Measurements from ENCODE around the gene GNA12.
"Not testable (repeated sequence)": the region's sequence is repeated elsewhere in the genome, so short reads cannot be mapped to it uniquely, and the experiment has no call there.

Gene GNA12

DNA sequence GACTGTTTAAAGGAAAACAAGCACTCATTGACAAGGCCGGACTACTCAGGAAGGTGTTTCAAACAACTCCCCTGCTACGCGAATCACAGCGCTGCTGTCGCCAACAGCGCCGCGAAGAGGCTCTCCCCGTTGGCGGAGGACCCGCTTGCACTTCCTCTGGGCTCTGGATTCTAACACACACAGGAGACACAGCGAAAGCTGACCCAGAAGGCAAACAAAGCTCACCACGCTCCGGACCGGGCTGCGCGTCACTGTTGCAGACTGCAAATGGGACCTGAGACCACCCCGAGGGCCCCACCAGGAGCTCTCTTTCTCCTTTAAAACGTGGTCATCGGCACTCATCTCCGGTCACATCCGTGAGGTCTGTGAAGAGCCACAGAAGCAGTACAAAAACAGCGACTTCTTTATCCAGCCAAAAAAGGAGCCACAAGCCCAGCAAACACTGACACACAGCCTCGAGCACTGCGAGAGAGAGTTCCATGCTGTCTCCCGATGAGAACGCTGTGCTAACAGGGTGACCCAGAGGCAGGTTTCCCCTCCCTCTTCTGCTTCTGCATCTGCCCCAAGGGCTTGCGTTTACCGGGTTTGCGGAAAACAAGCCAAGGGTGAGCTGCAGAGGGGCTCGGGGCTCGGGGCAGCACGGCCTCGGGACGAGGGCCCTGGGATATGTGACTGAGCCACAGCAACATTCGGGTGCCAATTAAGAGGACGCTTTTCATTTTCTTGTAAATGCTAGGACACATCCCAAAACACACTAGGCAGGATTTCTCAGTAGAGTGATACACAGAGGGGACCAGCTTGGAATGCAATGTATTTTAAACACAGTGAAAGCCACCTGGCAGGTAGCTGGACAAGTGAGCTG, 114.8 kb downstream of the GNA12 start:
- no peak for DNase-seq (ENCODE audit: low read depth, low spot score)

GRCh38 chr7:2728316-2729030, 115.6 kb downstream of the GNA12 start:
- DNase-seq (ENCODE audit: low read depth, low spot score), result no peak

- not testable (repeated sequence) for DNase-seq (ENCODE audit: low read depth, low spot score)
Measured at GRCh38 chr7:2727206-2727605, 116.9 kb downstream of the GNA12 start.

DNA sequence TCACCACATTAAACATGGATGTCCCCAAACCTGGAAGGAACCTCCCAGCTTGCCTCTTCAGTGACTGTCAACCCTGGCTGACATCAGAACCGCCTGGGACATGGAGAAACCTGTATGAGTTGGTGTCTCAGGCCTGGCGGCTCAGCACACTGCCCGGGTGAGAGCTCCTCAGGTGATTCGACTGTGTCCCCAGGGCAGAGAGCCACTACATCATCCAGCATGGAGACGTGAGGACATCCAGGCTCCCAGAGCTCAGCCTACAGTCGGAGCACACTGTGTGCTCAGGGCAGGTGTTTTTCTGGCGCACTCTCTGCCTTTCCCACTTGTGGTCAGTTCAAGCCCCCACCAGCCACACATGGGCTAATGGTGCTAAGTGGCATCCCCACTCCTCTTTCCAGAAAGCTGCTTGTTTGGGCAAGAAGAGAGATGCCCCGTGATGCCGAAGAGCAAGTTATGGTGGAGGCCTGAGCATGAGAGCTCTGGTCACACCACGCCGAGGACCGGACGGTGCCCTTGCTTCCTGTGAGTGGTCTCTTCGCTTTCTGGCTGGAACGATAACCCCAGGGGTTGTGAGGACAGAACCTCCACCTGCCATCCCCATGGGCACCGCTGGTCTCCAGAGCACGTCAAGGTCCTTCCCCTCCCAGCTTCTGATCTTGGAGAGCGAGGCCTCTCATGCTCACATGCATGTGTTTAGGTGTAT, 117.6 kb downstream of the GNA12 start:
- no peak for DNase-seq (ENCODE audit: low read depth, low spot score)

DNA sequence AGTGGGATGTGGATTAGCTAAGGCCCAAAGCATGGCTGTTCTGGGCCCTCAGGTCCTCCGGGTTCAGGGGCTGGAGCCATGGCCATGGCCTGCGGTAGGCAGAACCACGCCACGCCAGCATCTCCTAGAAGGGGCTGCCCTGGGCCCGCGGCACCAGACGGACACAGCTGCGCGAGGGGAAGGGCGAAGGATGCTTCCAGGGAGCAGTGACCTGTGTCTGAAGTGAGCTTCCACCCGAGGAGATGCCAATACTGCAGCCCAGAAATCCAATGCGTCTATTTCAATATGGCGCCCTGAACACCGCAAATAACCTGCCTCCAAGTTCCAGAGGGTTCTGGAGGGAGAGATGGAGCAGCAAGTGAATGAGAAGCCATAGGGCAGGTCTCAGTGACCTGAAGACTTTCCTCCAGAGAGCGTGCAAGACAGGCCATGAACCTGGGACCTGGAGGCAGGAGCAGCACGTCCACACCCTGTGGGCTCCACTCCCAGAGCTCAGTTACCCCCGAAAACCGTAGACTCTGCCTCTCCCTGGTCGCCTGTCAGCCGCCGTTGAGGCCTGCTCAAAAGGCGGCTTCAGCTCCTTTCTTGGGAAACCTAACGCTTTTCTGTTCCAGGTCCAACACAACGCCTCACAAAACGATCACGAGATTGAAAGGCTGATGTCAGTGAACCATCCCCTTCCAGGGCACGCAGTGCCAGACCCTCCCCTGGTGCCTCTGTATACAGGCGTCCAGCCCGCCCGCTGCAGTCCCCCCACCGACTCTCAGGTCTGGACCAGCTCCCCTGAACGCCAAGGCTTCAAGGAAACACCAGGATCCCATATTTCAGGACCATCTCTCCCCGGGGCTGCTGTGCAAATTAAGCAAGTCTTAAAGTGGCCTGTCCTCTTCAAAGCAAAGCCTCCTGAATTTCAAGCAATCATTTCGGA, 118.7 kb downstream of the GNA12 start:
- no peak for DNase-seq (ENCODE audit: low read depth, low spot score)

- DNase-seq (ENCODE audit: low read depth, low spot score), result no peak
Measured at GRCh38 chr7:2724453-2725177, 119.5 kb downstream of the GNA12 start.

DNA sequence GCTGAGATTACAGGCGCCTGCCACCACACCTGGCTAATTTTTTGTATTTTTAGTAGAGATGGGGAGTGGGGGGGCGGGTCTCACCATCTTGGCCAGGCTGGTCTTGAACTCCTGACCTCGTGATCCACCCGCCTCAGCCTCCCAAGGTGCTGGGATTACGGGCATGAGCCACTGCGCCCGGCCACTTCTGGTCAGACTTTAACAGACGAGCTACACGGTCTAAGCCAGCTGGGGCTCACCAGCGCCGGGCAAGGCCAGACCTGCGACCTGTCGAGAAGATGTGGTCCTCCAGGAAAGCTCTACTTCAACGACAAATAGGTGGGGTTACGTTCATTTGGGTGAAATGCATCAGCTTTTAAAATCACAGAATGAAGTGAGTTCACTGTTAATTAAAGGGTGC, 120.1 kb downstream of the GNA12 start:
- DNase-seq (ENCODE audit: low read depth, low spot score), result not testable (repeated sequence)

DNA sequence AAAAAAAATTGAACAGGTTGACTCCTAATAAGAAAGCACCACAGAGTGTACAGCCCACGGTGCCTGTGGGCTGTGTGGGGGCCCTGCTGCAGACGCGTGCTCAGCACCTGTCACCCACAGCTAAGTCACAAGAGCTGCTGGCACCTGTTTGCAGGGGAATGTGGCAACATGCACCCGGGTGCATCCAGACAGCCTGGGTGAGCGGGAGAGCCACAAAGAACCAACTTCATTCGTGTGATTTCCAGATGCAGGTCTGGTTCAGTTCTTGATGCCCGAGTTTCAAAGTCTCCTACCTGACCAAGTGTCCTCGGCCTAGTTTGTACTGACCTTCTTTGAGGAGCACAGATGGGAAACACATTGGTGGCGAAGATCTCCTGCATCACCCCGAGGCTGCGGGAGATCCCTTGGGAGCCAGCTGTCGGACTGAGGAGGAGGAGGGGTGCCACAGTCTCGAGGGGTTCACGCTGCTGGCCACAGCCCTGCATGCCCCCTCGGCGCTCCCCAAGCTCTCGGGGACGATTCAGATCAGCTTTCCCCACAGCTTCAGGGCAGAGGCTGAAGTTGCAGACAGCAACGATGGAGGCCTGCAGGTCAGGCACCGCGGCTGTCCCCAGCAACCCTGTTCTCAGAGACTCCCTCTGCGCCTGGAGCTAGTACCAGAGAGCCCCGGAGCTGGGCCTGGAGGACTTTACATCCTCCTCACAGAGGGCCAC, 120.8 kb downstream of the GNA12 start:
- DNase-seq (ENCODE audit: low read depth, low spot score), result no peak

DNA sequence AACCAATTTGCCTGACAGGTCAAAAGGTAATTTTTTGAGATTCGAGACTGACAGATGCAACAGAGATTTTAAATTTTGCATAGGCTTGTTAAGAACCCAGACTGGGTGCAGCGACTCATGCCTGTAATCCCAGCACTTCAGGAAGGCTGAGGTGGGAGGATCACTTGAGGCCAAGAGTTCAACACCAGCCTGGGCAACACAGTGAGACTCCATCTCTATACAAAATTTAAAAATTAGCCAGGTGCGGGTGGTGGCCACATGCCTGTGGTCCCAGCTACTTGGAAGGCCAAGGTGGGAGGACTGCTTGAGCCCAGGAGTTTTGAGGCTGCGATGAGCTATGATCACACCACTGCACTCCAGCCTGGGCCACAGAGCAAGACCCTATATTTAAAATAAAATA, 121.5 kb downstream of the GNA12 start:
- no peak for DNase-seq (ENCODE audit: low read depth, low spot score)

- no peak for DNase-seq (ENCODE audit: low read depth, low spot score)
Measured at GRCh38 chr7:2721842-2722241, 122.3 kb downstream of the GNA12 start.

GRCh38 chr7:2720024-2720423, 124.1 kb downstream of the GNA12 start:
- DNase-seq (ENCODE audit: low read depth, low spot score), result no peak

DNA sequence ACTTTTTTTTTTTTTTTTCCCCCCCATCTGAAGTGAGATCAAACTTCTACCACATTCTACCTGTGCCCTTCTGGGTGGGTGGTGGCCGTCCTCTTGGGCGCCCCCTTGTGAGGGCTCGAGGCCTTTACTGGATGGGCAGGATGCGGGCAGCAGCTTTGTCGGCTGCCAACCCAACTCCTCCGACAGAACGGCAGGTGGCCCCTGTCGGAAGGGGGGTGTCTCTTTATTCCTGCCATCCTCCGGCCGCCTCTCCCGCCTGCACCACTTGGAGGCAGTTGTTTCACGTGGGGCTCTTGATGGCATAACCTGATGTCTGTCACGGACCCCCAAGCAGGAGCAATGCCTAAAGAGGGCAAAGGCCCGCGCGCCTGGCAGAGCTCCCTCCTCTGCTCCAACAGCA, 125.1 kb downstream of the GNA12 start:
- no peak for DNase-seq (ENCODE audit: low read depth, low spot score)

DNA sequence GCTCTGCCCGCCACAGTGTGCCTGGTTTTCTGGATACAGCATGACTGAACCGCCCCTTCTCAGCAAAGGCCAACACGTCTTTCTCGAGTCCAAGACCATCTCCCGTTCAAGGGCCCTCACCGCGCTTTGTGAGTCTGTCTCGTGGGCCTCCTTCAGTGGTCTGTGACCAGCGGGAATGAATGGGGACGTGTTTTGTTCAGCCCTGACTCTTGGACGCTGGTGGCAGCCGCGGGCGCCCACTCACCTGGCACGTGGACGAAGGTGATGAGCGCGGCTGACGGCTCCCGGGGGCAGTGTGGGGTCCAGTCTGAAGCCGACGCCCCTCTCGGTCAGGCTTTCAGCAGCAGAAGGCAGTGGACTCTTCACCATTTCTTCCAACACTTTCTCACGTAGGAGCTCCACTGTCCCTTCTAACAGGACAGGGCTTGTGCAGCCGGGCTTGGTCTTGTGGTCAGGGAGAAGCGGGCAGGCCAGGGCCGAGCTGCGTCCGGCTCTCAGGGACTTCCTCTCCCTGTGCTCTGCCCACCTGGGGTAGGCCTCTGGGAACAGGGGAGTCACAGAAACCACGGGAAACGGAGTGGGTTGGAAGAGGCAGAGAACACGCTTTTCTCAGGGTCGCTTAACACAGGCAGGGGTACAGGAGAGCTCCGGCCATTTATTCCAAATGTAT, 125.7 kb downstream of the GNA12 start:
- no peak for DNase-seq (ENCODE audit: low read depth, low spot score)

DNA sequence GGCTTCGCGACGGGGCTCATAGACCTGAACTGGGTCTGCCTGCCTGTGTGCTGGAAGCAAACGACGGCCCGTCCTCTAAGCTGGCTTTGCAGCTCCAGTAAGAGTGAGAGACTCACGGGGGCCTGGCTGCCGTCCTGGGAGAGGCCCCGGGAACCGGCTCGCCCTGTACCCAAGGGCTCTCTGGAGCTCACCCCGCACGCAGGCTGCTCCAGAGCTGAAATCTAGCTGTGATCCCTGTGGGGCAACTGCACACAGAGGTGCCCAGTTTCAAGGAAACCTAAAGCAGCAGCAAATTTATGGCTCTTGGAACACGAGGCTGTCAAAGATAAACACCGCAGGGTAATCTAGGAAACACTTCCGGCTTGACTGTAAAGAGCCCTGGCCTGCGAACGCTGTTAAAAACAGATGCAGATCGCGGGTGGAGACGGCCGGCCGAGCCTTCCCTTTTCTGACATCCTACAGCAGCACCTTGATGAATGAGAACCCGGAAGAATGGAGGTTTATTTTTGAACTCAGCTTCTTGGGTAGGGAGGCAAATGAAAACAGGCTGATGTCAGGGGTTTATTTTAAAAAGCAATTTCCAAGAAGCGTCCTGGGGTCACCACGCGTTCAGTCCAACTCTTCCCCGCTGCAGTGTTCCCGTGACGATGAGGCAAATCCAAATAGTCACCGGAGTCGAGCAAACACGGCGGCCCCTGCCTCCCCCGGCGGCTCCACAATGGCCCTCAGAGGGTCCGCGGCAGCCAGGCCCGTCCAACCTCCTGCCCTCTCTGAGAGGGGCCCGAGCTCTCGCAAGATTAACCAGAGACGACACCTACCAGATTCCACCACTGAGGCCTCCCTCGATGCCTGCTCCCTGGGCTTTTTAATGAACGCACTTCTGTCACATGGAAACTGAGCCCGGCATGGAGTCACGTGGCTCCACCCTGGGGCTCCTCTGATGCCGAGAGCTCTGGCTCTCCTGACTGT, 126.5 kb downstream of the GNA12 start:
- no peak for DNase-seq (ENCODE audit: low read depth, low spot score)

GRCh38 chr7:2716906-2717292, 127.2 kb downstream of the GNA12 start:
- DNase-seq (ENCODE audit: low read depth, low spot score), result no peak

GRCh38 chr7:2716488-2716887, 127.6 kb downstream of the GNA12 start:
- DNase-seq (ENCODE audit: low read depth, low spot score), result no peak

- DNase-seq (ENCODE audit: low read depth, low spot score), result no peak
Measured at GRCh38 chr7:2715341-2716231, 128.5 kb downstream of the GNA12 start.

Data from brain pericyte (primary cell).